Parathyroid adenoma (tissue), 2 donors: ENCODE results near the gene DNAJC5.

ENCODE experiments used
- H2AFZ ChIP-seq: fragments of 300-600 bp; sonication (generic); one replicate; pipeline ENCODE4 v1.7.0; 2017; ENCODE audit warnings: antibody characterized with exemption, mild to moderate bottlenecking
- H3K27ac ChIP-seq: fragments of 300-600 bp; sonication (generic); one replicate; pipeline ENCODE4 v1.7.0; 2017
- H3K27me3 ChIP-seq: fragments of 300-600 bp; sonication (generic); one replicate; pipeline ENCODE4 v1.7.0; 2017; ENCODE audit warnings: low read length; ENCODE audit not compliant: control insufficient read depth, insufficient read depth
- H3K36me3 ChIP-seq: fragments of 300-600 bp; sonication (generic); one replicate; pipeline ENCODE4 v1.7.0; 2017; ENCODE audit warnings: low read length; ENCODE audit not compliant: control insufficient read depth, insufficient read depth
- H3K4me1 ChIP-seq: fragments of 300-600 bp; sonication (generic); one replicate; pipeline ENCODE4 v1.7.0; 2017; ENCODE audit warnings: control low read depth
- H3K4me2 ChIP-seq: fragments of 300-600 bp; sonication (generic); one replicate; pipeline ENCODE4 v1.7.0; 2017; ENCODE audit warnings: low read length
- H3K4me3 ChIP-seq: fragments of 300-600 bp; sonication (generic); one replicate; pipeline ENCODE4 v1.7.0; 2017; ENCODE audit warnings: low read depth, low read length
- H3K79me2 ChIP-seq: fragments of 300-600 bp; sonication (generic); one replicate; pipeline ENCODE4 v1.7.0; 2017; ENCODE audit warnings: control low read depth
- H3K9ac ChIP-seq: fragments of 300-600 bp; sonication (generic); one replicate; pipeline ENCODE4 v1.7.0; 2017; ENCODE audit warnings: mild to moderate bottlenecking
- H3K9me3 ChIP-seq: fragments of 300-600 bp; sonication (generic); one replicate; pipeline ENCODE4 v1.7.0; 2017; ENCODE audit warnings: low read length; ENCODE audit not compliant: control insufficient read depth
- TF ChIP-seq, protein P1 (sequence below): fragments of 300-600 bp; sonication (generic); IDR thresholded peaks from one replicate; pipeline ENCODE4 v1.7.0; 2017; ENCODE audit warnings: antibody characterized with exemption, mild to moderate bottlenecking
- donor health status: primary hyperparathyroidism.

DNAJC5 gene

DNA sequence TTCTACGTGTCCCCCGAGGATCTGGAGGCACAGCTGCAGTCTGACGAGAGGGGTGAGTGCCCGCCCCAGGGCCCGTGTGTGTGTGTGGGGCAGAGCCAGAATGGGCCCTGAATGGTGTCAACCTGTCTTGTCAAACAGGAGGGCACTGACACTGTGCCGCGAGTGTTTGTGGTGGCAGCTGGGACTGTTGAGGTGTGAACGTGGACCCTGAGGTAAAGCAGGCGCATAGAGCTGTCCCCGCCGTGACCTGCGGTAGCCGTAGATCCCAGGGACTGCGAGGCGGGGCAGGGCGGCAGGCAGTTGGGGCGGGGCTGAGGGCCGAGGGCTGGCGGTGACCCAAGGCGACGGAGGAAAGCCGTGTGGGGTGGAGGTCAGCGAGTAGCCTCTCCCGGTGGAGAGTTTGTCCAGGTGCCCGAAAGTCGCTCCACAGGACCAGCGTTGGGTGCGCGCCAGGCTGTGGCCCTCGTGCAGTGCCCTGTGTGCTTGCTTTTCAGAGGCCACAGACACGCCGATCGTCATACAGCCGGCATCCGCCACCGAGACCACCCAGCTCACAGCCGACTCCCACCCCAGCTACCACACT lies 36.1 kb downstream of the DNAJC5 start:
- no peak overlapping the region for H3K9ac ChIP-seq
- H3K27ac ChIP-seq, result no peak overlapping the region
- no peak overlapping the region for H3K4me2 ChIP-seq
- TF ChIP-seq, protein P1, sequence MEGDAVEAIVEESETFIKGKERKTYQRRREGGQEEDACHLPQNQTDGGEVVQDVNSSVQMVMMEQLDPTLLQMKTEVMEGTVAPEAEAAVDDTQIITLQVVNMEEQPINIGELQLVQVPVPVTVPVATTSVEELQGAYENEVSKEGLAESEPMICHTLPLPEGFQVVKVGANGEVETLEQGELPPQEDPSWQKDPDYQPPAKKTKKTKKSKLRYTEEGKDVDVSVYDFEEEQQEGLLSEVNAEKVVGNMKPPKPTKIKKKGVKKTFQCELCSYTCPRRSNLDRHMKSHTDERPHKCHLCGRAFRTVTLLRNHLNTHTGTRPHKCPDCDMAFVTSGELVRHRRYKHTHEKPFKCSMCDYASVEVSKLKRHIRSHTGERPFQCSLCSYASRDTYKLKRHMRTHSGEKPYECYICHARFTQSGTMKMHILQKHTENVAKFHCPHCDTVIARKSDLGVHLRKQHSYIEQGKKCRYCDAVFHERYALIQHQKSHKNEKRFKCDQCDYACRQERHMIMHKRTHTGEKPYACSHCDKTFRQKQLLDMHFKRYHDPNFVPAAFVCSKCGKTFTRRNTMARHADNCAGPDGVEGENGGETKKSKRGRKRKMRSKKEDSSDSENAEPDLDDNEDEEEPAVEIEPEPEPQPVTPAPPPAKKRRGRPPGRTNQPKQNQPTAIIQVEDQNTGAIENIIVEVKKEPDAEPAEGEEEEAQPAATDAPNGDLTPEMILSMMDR, result no peak
- no peak overlapping the region for H2AFZ ChIP-seq
- H3K9me3 ChIP-seq, result no peaks in the 10 kb centered on the region
- H3K4me3 ChIP-seq, result no peak overlapping the region
- H3K79me2 ChIP-seq, result peaks cover 37% of the 10 kb centered on the region
- H3K27me3 ChIP-seq, result no peaks in the 10 kb centered on the region
- H3K36me3 ChIP-seq, result no peaks in the 10 kb centered on the region
- H3K4me1 ChIP-seq, result no peaks in the 10 kb centered on the region

DNA sequence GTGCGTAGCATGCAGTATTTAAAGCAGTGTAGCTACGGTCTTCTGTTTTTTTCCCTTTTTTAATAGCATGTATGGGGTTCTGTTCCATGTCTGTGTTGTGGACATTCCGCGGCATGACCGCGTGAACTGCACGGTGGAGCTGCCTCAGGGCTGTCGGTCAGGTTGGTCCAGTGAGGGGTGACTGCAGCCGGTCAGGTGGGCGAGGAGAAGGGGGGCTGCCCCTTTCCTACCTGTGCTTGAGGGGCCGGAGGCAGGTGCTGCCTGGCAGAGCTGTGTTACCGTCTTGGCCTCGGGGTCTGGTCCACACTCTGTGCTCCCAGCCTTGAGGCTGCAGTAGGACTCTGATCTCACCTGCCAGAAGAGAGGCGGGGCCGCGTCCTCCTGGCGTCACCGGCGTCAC lies 36.8 kb downstream of the DNAJC5 start:
- H3K4me3 ChIP-seq, result no peak overlapping the region
- H3K27ac ChIP-seq, result no peak overlapping the region
- no peaks in the 10 kb centered on the region for H3K27me3 ChIP-seq
- TF ChIP-seq, protein P1, result no peak
- no peak overlapping the region for H2AFZ ChIP-seq
- no peaks in the 10 kb centered on the region for H3K36me3 ChIP-seq
- no peaks in the 10 kb centered on the region for H3K9me3 ChIP-seq
- no peak overlapping the region for H3K4me2 ChIP-seq
- peaks cover 37% of the 10 kb centered on the region for H3K79me2 ChIP-seq
- H3K4me1 ChIP-seq, result no peaks in the 10 kb centered on the region
- H3K9ac ChIP-seq, result no peak overlapping the region

DNA sequence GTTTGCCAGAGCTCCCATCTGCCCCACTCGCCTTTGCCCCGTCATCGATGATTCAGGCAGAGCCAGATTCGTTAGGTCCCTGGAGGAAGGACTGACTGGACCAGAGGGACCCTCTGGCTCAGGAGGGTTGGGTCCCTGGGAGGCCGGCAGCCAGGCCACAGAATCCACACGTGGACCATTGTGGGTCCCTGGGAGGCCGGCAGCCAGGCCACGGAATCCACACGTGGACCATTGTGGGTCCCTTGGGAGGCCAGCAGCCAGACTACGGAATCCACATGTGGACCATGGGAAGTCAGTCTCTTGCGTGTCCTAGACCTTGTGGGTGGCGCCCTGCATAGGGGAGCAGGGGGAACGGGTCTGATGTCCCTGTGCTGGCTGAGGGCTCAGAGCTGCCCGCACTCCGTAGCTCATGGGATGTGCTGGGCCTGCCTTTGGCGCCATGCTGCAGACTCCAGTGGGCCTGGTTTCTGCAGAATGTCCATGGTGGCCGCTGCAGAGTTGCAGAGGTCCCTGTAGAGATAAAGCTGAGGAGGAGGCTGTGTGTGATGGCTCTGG lies 37.8 kb downstream of the DNAJC5 start:
- Histone ChIP-seq H3K36me3 (no peaks in the 10 kb centered on the region), H3K9ac (no peak overlapping the region), H3K27me3 (no peaks in the 10 kb centered on the region), H3K79me2 (peaks cover 40% of the 10 kb centered on the region), H3K4me1 (no peaks in the 10 kb centered on the region), H2AFZ (no peak overlapping the region), H3K9me3 (no peaks in the 10 kb centered on the region), H3K4me2 (no peak overlapping the region), H3K27ac (no peak overlapping the region), H3K4me3 (no peak overlapping the region)
- TF ChIP-seq, protein P1, result no peak

DNA sequence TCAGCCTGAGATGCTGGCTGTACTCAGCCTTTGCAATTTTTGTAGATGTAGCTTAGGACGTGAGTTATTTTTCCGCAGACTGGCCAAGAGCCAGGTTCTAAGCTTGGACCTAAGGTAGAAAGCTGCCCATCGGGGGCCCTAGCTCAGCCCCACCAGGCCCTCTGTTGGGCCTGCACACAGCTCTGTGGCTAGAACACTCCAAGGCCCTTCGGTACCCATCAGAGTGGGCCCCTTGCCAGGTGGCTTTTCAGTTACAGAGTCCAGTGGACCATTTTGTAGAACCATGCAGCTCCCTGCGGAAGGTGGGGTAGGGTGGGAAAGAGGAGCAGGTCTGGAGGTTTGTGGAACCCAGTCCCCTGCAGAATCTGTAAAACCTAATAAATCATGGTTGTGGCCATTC lies 38.7 kb downstream of the DNAJC5 start:
- no peaks in the 10 kb centered on the region for H3K9me3 ChIP-seq
- H3K9ac ChIP-seq, result no peak overlapping the region
- H3K4me1 ChIP-seq, result no peaks in the 10 kb centered on the region
- no peaks in the 10 kb centered on the region for H3K27me3 ChIP-seq
- no peak overlapping the region for H3K4me2 ChIP-seq
- H3K36me3 ChIP-seq, result no peaks in the 10 kb centered on the region
- no peak overlapping the region for H2AFZ ChIP-seq
- TF ChIP-seq, protein P1, result no peak
- no peak overlapping the region for H3K4me3 ChIP-seq
- H3K27ac ChIP-seq, result no peak overlapping the region
- peaks cover 38% of the 10 kb centered on the region for H3K79me2 ChIP-seq
